ENCODE data around the gene IQCH.
"Not testable (repeated sequence)": the region's sequence is repeated elsewhere in the genome, so short reads cannot be mapped to it uniquely, and the experiment has no call there.

Gene IQCH

DNA sequence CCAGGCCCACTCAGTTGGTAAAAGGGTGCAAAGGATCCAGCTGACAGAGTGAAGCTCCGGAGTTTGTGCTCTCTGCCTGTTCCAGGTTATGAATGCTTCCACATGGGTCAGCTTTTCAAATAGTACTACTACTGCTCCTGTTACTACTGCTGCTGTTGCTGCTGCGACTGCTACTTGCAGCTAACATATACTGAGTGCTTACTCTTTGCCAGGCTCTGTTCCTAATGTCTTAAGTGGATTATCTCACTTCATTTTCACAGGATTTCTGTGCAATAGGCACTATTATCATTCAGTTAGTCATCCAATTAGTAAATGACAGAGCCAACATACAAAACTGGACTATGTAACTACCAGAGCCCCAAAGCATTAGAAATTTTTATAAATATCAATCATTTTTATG is 106.5 kb downstream of the IQCH start:
- DNase-seq, result no peak

DNA sequence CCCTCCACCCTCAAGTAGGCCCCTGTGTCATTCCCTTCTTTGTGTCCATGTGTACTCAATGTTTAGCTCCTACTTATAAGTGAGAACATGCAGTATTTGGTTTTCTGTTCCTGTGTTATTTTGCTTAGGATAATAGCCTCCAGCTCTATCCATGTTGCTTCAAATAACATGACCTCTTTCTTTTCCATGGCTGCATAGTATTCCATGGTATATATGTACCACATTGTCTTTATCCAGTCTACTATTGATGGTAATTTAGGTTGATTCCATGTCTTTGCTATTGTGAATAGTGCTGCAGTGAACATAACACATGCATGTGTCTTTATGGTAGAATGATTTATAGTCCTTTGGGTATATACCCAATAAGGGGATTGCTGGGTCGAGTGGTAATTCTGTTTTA is 109.1 kb downstream of the IQCH start:
- DNase-seq, result not testable (repeated sequence)

DNA sequence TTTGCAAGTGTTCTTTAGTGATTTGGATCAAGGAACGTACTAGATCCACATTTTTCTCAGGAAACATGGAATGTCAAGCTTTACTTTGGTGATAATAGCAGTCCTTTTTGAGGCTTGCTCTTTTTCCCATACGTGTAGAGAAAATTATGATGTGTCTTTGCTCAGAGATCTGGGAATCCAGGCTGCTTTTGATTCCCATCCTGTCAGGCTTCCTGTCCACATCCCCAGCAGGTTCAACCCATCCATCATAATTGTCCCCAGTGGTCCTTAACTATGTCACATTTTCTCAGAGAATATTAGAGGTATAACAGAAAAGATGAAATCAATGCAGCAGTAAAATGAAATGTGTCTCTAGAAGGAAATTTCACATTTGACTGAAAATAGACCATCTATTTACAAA is 111.4 kb downstream of the IQCH start:
- DNase-seq, result no peak

DNA sequence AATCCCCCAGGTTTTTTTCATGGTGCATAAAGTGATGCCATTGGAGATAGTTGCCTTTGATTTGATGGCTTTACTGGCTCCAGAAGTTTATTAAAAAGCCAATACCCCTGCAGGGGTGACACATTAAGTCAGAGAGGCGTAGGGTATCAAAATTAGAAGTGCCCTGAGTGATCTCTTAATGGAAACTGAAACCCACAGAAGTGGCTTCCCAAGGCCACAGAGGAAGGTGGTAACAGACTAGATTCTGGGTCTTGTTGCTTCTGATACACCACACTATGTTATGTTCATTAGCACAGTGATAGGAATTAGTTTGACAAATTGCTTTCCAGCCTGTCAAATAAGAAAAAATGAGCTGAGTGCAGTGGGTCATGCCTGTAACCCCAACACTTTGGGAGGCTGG is 112.3 kb downstream of the IQCH start:
- no peak for DNase-seq

GRCh38 chr15:67369359-67369998 is 114.9 kb downstream of the IQCH start:
- DNase-seq, result no peak

DNA sequence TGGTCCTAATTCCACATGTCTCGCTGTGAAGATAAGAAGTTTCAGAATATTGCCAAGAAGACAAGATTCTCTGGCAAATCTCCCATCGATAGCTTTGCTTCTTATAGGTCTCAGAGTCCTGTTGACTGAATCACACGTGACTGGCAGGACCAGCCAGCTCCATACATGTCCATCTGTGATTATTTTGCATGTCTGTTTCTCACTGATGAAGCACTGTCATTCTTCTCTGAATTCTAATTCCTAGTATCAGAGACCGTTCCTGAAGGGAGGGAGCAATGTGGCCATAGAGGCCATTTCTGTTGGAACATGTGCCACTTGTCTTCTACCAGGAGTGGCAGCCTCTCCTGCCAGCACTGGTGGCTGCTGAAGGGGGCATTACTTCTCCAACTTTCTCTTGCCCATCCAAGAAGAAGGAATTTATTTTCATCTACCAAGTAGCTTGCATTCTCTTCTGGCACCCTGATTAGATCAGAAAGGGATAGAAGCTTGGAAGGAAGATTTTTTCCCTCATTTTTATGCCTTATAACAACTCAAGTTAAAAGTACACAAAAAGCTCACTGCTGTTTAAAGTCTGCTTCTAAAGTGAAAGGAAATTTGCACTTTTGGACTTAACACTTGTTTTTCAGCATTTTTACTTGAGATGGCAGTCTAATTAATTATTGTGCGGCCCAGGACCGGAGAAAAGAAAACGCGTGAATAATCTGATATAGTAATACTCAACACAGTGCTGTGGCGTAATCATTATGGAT is 115.8 kb downstream of the IQCH start:
- DNase-seq, result no peak

DNA sequence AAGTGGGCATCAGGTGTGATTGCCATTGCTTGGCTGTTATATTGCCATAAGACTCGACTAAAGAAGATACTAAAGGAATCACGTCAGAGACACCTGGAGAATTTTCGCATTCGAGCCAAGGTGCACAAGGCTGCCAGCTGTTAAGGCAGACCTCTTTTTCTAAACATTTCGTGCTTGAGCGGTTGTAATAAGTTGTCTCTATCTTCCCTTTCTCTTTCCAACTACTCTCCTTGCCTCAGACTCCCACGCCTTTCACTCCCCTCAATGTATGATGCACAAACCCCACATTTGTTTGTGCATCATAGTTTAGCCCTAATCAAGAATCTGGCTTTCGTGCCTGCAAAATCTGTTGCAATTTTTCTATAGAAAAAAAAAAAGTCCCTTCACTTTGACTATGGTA is 118.0 kb downstream of the IQCH start:
- no peak for DNase-seq

GRCh38 chr15:67372986-67373675 is 118.5 kb downstream of the IQCH start:
- no peak for DNase-seq

DNA sequence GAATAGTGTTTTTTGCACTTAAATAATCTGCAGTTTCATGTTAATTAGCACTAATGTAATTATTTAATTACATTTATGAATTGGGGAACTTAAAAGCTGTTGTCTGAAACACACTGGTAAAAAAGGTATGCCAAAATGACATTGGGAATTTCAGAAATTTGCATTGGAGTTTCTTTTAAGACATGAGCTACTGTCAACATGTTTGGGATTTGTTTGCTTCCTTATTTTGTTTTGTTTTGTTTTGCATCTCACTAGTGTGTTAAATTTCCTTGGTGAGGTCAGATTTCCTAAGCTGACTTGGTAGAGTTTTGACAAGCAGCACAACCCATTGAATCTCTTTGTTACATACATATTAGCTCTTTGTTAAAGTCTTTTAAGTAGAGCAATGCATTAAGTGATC is 119.4 kb downstream of the IQCH start:
- no peak for DNase-seq

GRCh38 chr15:67379530-67379929 is 124.9 kb downstream of the IQCH start:
- no peak for DNase-seq

- no peak for DNase-seq
Measured at GRCh38 chr15:67380921-67381320, 126.3 kb downstream of the IQCH start.

DNA sequence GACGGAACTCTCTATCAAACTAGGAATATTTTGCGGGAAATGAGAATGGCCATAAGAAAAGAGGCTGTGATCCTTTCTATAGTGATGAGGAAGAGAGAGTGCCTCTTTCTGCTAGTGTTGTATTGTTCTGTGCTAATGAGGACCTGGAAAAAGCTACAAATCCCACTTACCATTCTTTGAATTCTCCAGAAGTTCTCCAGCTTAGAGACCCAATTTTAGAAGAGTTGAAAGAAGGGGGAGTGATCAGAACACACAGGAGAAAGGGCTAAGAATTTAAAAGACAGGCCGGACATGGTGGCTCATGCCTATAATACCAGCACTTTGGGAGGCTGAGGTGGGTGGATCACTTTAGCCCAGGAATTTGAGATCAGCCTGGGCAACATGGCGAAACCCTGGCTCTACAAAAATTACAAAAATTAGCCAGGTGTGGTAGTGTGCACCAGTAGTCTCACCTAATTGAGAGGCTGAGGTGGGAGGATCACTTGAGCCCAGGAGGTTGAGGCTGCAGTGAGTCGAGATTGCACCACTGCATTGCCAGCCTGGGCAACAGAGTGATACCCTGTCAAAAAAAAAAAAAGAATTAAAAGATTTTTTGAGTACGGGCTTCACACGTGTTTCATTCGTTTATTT is 126.9 kb downstream of the IQCH start:
- no peak for DNase-seq

GRCh38 chr15:67382723-67383122 is 128.1 kb downstream of the IQCH start:
- no peak for DNase-seq

- DNase-seq, result no peak
Measured at GRCh38 chr15:67383899-67384298, 129.3 kb downstream of the IQCH start.

- DNase-seq, result no peak
Measured at GRCh38 chr15:67384761-67385160, 130.2 kb downstream of the IQCH start.

DNA sequence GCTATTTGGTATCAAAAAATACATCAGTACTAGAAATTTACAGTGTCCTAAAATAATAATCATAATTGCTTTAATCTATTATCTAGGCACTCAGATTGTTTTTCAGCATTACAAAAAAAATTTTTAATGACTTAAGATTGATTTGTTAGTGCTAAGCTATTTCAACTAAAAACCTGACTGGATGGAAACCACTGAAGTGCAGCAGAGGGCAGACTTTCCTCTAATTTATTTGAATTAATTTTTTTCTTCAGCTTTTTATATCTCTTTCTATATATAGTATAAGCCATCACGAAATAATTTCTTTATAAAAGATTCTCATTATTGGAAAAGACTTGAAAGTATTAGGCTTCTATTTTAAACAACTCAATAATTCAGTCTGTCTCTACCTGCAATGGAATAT is 131.4 kb downstream of the IQCH start:
- no peak for DNase-seq

GRCh38 chr15:67386947-67387346 is 132.4 kb downstream of the IQCH start:
- no peak for DNase-seq

- DNase-seq, result no peak
Measured at GRCh38 chr15:67389975-67390374, 135.4 kb downstream of the IQCH start.

- DNase-seq, result no peak
Measured at GRCh38 chr15:67394873-67395639, 140.5 kb downstream of the IQCH start.

- DNase-seq, result no peak
Measured at GRCh38 chr15:67396114-67396513, 141.5 kb downstream of the IQCH start.

DNA sequence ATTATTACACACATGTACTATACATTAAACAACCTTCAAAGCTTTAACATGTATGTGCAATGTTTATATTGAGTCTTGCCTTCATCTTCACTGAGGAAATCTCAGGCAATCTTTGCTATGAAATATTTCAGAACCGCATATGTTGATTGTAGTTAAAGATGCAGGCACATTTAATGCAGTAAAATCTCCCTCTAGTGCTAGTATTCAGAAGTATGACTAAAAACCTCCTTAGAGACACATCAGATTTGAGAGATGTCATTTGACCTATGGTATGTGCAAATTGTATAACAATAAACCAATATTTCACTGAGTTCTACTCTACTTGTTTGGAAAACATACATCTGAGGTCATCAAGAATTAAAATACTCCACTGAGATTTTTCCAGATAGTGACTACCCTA is 142.6 kb downstream of the IQCH start:
- DNase-seq, result no peak

DNA sequence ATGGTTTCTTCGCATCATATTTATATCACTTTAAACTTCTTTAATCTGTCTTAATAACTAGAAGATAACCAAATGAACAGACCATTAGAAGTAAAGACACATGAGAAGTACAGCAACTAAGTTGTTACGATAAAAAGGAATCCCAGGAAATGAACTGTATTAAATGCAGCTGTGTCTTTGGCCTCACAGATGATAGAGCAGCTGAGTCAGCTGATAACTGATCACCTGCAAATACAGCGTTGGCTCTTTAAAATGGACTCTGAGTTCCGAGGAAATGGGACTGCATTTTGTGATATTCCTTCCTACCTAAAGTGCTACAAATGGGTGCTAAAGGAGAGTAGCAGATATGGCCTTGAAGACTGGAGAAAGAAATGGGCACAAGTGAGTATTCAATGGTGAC is 145.3 kb downstream of the IQCH start:
- no peak for DNase-seq

- DNase-seq, result no peak
Measured at GRCh38 chr15:67400890-67401289, 146.3 kb downstream of the IQCH start.

Data from CD4-positive, alpha-beta T cell treated with Interleukin-17A for 4 hours (primary cell).